Fibroblast of lung (primary cell): Measurements from ENCODE around the gene MIER1. TPM values are rescaled to one million over a fixed set of nuclear protein-coding genes. Genes with fewer than 3 reads are reported as not detected.

ENCODE experiments used
- DNase-seq, 2 donors: peaks; one replicate each; pipeline versions ENCODE4 v3.0.0 to v3.0.0-alpha.2; 2010; ENCODE audit warnings: low read depth in 2 of 2
- H2AFZ ChIP-seq: 2 replicates; pipeline ENCODE4 v1.5.1; 2012; ENCODE audit warnings: low read length, control low read depth, inconsistent platforms
- H3K27ac ChIP-seq: 2 replicates; pipeline ENCODE4 v1.5.1; 2011; ENCODE audit warnings: low read length, control low read depth; ENCODE audit not compliant: insufficient read depth
- H3K27me3 ChIP-seq: 2 replicates; pipeline ENCODE4 v1.5.1; 2011; ENCODE audit warnings: mild to moderate bottlenecking, low read length; ENCODE audit not compliant: control insufficient read depth, insufficient read depth
- H3K36me3 ChIP-seq: 2 replicates; pipeline ENCODE4 v1.5.1; 2011; ENCODE audit warnings: low read length; ENCODE audit not compliant: control insufficient read depth, insufficient read depth
- H3K4me1 ChIP-seq: 2 replicates; pipeline ENCODE4 v1.5.1; 2011; ENCODE audit warnings: low read length; ENCODE audit not compliant: control insufficient read depth, insufficient read depth; ENCODE audit errors: extremely low read depth
- H3K4me2 ChIP-seq: 2 replicates; pipeline ENCODE4 v1.5.1; 2011; ENCODE audit warnings: low read length, control low read depth; ENCODE audit not compliant: insufficient read depth; ENCODE audit errors: extremely low read depth
- H3K4me3 ChIP-seq, 4 experiments: fragments of 200-600 bp in 1 of 4; sonication (generic) in 1 of 4; replicated peaks in 1 of 4; 2 replicates each; pipeline ENCODE4 v1.5.1; 2011 to 2016; ENCODE audit warnings: low read length in 4 of 4, low read depth in 3 of 4, mild to moderate bottlenecking in 3 of 4, control low read depth in 2 of 4, inconsistent platforms in 1 of 4, mixed read lengths in 1 of 4; ENCODE audit not compliant: insufficient read depth in 1 of 4; ENCODE audit errors: control extremely low read depth in 1 of 4
- H3K79me2 ChIP-seq: 2 replicates; pipeline ENCODE4 v1.5.1; 2012; ENCODE audit warnings: mild to moderate bottlenecking, low read length, inconsistent platforms; ENCODE audit not compliant: control insufficient read depth, insufficient read depth
- H3K9ac ChIP-seq: 2 replicates; pipeline ENCODE4 v1.5.1; 2011; ENCODE audit warnings: mild to moderate bottlenecking, low read length, control low read depth; ENCODE audit not compliant: insufficient read depth
- H3K9me3 ChIP-seq: 2 replicates; pipeline ENCODE4 v1.5.1; 2012; ENCODE audit warnings: low read depth, low read length; ENCODE audit not compliant: control insufficient read depth, insufficient read depth
- H4K20me1 ChIP-seq: 2 replicates; pipeline ENCODE4 v1.5.1; 2011; ENCODE audit warnings: low read length; ENCODE audit not compliant: control insufficient read depth, insufficient read depth; ENCODE audit errors: extremely low read depth
- CTCF ChIP-seq, 2 donors: IDR thresholded peaks in 1 of 2; conservative IDR thresholded peaks in 1 of 2; 1 replicate in 1 of 2; 2 replicates in 1 of 2; pipeline ENCODE4 v1.5.1; 2011 to 2012; ENCODE audit warnings: low read length in 2 of 2, control low read depth in 1 of 2, inconsistent platforms in 1 of 2, low read depth in 1 of 2, mild to moderate bottlenecking in 1 of 2
- EZH2 ChIP-seq: IDR thresholded peaks from 2 replicates; pipeline ENCODE4 v1.5.1; 2012; ENCODE audit warnings: low read length, control low read depth, mild to moderate bottlenecking; ENCODE audit errors: missing control alignments
- polyA plus RNA-seq, 2 donors: library from polyadenylated mRNA; depleted of rRNA in 1 of 2; stranded (reverse) in 1 of 2; unstranded in 1 of 2; fragments of >200 nt; gene quantifications; 2 replicates each; pipeline ENCODE4 v1.2.1, GENCODE V29; 2011 to 2012; ENCODE audit warnings: missing spikeins in 1 of 2
- total RNA-seq: library from RNA; depleted of rRNA; stranded (reverse); fragments of >200 nt; gene quantifications from 2 replicates; pipeline ENCODE4 v1.2.1, GENCODE V29; 2014

Gene MIER1
- total and polyA plus RNA-seq, 2 donors (not counting 1 experiment from before 2014, with no cell fraction given) = 31.3 to 35.5 TPM

DNA sequence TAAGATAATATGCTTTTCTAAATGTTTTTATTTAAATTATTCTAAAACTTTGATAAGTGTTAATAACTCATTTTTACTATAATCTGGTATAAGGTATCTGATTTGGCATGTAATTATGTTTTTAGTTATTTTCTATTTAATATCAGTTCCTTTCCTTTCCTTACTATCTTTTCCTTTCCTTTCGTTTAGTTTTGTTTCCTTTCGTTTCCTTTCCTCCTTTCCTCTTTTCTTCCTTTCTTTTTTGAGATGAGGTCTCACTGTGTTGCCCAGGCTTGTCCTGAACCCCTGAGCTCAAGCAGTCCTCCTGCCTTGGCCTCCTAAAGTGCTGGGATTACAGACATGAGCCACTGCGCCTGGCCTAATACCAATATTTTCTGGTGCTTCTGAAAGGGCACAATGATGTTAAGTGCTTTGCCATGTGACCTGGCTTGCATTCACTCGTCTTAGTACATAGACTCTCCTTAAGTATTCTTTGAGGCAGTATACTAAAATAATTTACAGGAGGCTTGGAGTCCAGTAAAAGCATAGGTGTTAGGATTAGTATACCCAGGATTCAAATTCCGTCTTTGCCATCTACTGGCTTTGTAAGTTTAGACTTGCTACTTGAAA is 18.7 kb downstream of the MIER1 start:
- TF ChIP-seq EZH2 (no peak), CTCF (conservative IDR thresholded peaks at IDR 0.05 in 1 of 2, IDR thresholded peaks at IDR 0.05 in 1 of 2; ENCODE audit: low read depth in 1 of 2, low read length in 2 of 2) (no peak)
- Histone ChIP-seq H3K4me1 (peaks cover 12% of the 10 kb centered on the region), H3K79me2 (peaks cover 72% of the 10 kb centered on the region), H3K9ac (no peak overlapping the region), H3K36me3 (peaks cover 2% of the 10 kb centered on the region), H3K27ac (peak overlapping the region; percentile 62), H3K4me2 (no peak overlapping the region), H3K27me3 (no peaks in the 10 kb centered on the region), H3K4me3 (no peak overlapping the region), H3K9me3 (no peaks in the 10 kb centered on the region), H4K20me1 (no peaks in the 10 kb centered on the region), H2AFZ (no peak overlapping the region)
- DNase-seq = peak in 1 of 2 donors; percentile 45

- Histone ChIP-seq H3K4me1 (peaks cover 10% of the 10 kb centered on the region), H3K4me3 (no peak overlapping the region), H3K9me3 (no peaks in the 10 kb centered on the region), H4K20me1 (no peaks in the 10 kb centered on the region), H3K9ac (no peak overlapping the region), H3K27me3 (no peaks in the 10 kb centered on the region), H2AFZ (no peak overlapping the region), H3K79me2 (peaks cover 65% of the 10 kb centered on the region), H3K4me2 (peak overlapping the region; percentile 50), H3K36me3 (peaks cover 2% of the 10 kb centered on the region), H3K27ac (peak overlapping the region; percentile 62)
- TF ChIP-seq EZH2 (no peak), CTCF (conservative IDR thresholded peaks at IDR 0.05 in 1 of 2, IDR thresholded peaks at IDR 0.05 in 1 of 2; ENCODE audit: low read depth in 1 of 2, low read length in 2 of 2) (no peak)
- peak; percentile 87 to 88 for DNase-seq
Measured at GRCh38 chr1:66944330-66945274, 19.8 kb downstream of the MIER1 start.

DNA sequence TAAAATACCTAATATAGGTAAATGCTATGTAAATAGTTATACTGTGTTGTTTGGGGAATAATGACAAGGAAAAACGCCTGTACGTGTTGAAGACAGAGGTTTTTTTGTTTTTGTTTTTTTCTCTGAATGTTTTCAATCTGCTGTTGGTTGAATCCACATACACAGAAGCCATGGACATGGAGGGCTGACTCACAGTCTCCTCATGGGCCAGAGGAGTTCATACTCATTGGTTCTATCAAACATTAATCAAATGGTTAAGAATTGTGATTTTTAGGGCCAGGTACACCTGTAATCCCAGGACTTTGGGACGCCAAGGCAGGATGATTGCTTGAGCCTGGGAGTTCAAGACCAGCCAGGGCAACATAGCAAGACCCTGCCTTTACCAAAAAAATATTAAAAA is 20.5 kb downstream of the MIER1 start:
- no peak for TF ChIP-seq EZH2
- TF ChIP-seq CTCF (conservative IDR thresholded peaks at IDR 0.05 in 1 of 2, IDR thresholded peaks at IDR 0.05 in 1 of 2; ENCODE audit: low read depth in 1 of 2, low read length in 2 of 2) = no peak
- H3K27ac ChIP-seq = peak overlapping the region; percentile 60

More for the DNA sequence above, 20.5 kb downstream of the MIER1 start:
- no peak overlapping the region for H3K9ac ChIP-seq
- no peak for DNase-seq
- peaks cover 59% of the 10 kb centered on the region for H3K79me2 ChIP-seq
- no peaks in the 10 kb centered on the region for H3K9me3 ChIP-seq
- no peak overlapping the region for H2AFZ ChIP-seq
- H3K4me1 ChIP-seq = peaks cover 10% of the 10 kb centered on the region
- peaks cover 2% of the 10 kb centered on the region for H3K36me3 ChIP-seq
- H3K4me3 ChIP-seq = no peak overlapping the region
- H3K4me2 ChIP-seq = no peak overlapping the region
- H3K27me3 ChIP-seq = no peaks in the 10 kb centered on the region
- H4K20me1 ChIP-seq = no peaks in the 10 kb centered on the region
